GM20431 (cell line): ENCODE measurements around the gene SMC2.

Experiments used
- in situ Hi-C: fragments of 300-500 bp; cut with MseI, MboI; formaldehyde crosslinking; loops from one replicate; pipeline ENCODE4 v1.15.0; 2020; ENCODE audit warnings: low sequenced_read_pairs; ENCODE audit not compliant: unreplicated experiment

SMC2 gene

DNA sequence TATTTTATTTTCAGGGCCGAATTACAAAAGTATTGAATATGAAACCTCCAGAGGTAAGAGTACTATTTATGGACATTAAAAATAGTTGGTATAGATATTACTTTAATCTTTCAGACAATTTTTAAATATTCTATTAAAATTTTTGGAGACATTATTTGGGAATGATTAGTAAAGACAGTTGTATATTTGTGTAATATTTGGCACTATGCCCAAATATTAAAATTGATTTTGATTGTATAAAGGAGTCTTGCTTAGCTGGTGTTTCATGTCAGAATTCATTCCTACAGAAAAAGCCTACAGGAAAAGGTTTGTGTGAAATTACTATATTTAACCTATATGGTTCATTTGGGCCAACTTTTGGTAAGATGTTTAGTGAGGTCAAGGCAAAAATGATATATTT lies 5.5 kb downstream of the SMC2 start:
- in situ Hi-C loops, result no loop called here

DNA sequence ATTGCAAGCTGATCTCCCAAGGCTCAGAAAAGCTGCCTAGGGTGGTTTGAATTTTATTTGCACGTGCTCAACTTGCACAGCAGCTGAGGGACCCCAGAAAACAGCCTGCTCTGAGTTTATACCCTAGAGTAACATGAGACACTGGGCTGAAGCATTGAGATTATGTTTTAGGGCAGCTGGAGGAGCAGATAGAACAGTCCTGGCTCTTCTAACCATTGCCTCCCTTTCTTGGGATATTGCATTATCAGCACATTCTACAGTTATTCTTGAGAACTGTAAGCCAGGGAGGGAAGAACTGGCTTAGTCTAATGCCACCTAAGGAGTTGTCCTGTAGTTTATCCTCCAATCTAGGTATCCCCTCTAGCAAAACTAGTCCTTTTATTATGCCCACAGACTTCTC lies 10.3 kb downstream of the SMC2 start:
- in situ Hi-C loops, result no loop called here

DNA sequence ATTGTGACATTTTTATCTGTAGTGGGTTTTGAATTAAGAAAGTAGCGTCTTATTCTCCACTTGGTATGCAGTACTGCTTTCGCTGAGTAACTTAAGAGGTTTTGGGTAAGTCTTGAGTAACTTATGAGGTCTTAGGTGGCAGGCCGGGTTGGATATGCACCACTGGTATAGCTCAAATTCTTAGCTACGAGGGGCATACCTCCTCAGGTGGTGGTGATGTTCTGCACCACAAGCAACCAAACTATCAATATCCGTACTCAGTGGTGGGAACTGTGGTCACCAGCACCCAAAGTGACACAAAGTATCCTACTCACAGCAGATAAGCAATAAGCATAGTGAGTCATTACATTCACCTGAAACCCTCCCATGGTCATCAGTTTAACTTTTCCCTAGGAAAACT lies 13.7 kb downstream of the SMC2 start:
- in situ Hi-C loops, result no loop called here

DNA sequence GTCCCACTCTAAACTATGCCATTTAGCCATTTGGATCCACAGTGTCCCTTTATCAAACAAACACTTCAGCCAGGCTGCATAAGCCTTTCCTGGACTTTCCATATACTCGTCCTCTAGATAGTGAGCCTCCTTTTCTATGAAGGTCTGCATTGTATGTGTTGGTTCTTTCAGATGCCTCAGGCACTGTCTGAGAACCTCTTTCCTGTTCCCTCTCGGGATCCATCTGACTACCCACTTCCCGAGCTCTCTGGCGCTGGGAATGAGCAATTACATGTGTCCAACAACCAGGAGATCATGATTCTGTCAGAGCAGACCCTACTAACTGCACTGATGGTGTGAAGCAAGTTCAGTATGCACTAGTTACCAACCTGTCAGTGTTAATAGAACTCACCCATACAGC lies 14.2 kb downstream of the SMC2 start:
- in situ Hi-C loops, result no loop called here

- in situ Hi-C loops, result no loop called here
These were observed 16.4 kb downstream of the SMC2 start for GRCh38 chr9:104110509-104110908.

DNA sequence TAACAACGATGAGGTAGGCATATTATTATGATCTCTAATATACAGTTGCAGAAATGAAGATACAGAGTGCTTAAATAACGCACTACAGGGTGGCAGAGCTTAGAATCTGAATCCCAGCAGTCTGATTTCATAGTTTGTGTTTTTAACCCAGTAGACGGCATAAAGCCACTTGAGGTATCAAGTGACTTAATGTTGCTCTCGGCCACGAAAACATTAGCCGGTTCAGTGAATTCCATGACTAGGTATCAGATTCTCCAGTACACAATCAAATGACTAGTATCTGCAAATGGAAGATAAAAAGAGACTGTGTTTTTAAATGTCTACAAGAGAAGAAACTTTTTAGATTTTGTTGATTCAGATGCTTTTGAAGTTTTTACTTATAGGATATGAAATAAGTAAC lies 24.8 kb downstream of the SMC2 start:
- in situ Hi-C loops, result no loop called here

DNA sequence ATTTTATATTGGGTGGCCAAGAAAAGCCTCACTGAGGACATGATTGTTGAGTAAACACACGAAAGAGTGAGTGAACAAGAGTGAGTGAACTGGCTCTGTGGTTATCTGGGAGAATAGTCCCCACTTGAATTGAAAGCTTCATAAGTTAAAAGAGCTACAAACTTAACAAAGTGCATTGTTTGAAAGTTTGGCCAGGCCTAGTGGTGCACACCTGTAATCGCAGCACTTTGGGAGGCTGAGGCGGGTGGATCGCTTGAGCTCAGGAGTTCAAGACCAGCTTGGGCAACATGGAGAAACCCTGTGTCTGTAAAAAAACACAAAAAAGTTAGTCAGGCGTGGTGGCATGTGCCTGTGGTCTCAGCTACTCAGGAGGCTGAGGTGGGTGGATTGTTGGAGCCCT lies 26.9 kb downstream of the SMC2 start:
- in situ Hi-C loops, result no loop called here

DNA sequence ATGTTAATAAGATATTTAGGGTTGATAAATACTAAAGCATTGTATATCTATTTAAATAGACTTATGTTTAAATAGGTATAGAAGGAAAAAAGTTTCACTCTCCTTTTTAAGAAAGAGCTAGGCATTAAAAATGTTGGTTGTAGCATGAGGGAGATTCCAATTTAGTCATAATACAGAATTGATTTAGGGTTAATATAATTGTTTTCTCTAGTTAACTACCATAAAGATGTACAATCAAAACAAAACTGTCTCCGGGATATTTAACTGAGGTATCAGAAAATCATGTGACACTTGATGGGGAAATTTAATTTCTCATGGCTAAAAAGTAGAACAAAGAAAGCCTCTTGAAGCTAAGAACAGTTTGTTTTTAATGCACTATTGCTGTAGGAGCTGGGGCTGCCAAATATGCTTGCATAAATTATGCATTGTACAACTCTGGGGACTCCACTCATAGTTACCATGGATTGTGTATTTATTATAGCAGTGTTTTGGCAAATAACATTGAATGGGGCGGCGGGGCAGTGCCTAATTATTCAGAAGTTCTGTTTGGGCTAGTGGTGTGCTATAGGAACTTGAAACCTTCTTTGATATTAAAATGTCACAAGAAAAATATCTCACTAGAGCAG lies 44.2 kb downstream of the SMC2 start:
- in situ Hi-C loops, result no loop called here

DNA sequence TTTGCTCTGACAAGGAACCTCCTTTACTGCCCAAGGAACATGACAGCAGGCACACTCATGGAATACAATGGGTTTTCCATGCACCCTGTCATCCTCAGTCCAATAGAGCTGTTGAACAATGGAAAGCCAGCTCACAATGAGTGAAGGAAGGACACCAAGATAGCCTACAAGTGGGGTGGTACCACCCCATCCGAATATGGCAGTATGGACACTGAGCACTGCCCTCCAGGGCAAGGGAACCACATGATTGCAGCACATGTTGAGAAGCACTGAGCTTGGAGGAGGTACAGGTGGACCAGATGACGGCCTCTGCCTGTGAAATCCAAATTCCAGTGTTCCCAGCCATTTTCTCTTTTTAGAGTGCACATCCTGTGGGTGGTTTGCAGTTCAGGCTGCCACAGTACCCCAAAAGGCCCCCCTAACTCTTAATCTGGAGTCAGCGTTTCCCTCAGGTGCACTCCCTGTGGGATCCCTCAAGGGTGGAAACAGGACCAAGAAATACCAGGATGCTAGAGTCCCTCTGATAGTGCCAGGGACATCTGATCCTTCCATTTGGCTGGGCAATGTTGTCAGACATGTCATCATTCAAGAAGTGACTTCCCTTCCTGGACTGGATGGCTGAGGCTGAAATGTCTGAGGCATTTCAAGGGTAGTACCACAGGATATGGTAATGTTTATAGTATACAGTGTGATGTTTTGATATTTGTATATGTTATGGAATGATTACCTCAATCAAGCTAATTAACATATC lies 48.9 kb downstream of the SMC2 start:
- in situ Hi-C loops, result no loop called here

GRCh38 chr9:104143550-104143910 lies 49.4 kb downstream of the SMC2 start:
- in situ Hi-C loops, result no loop called here

DNA sequence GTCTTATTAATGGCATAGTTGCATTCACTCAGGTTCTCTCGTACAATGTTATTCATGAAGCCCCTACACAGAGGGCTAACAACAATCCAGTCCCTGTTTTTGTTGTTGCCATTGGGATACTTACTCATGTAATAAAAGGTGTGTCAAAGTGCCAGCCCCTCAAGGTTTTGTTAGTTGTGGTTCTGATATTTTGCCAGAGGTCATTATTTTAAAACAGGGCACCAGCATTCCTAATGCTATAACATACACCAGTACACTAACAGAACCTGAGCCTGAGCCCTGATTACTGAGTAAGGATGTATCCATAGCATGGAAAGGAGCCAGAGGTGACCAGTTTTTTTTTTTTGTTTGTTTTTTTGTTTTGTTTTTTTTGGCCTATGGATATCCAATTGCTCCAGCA lies 50.2 kb downstream of the SMC2 start:
- in situ Hi-C loops, result no loop called here

DNA sequence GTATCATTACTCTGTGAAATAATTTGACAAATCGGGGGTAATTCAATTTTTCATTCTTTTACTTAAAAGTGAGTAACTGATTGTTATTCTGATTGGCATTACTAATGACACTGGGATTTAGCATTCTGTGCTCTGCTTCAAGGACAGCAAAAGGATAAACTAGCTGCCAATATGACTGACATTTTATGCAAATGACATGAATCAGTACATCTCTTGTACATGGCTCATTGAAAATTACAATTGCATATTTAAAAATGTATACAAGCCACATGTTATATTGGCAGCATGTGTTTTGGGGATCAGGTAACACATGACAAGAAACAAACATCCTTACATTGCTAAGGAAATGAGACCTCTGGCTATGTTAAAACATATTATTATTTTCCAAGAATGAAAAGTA lies 79.0 kb downstream of the SMC2 start:
- in situ Hi-C loops, result no loop called here

- in situ Hi-C loops, result no loop called here
These were observed 83.0 kb downstream of the SMC2 start for GRCh38 chr9:104177003-104177611.

DNA sequence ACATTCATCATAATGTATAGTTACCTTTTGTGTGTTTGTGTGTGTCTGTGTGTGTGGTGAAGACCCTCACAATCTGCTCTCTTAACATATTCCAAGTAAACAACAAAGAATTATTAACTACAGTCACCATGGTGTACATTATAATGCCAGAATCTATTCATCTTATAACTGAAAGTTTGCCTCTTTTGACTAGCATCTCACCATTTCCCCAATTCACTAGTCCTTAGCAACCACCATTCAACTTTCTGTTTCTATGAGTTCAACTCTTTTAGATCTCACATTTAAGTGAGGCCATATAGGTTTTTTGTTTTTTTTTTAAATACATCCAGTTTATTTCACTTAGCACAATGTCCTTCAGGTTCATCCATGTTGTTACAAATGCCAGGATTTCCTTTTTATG lies 83.6 kb downstream of the SMC2 start:
- in situ Hi-C loops, result no loop called here
